A549 (cell line): ENCODE measurements around the gene VBP1. TPM values are rescaled to one million over a fixed set of nuclear protein-coding genes. Genes with fewer than 3 reads are reported as not detected.

Source experiments
- ATAC-seq, 2 experiments: fragments of 200-7000 bp in 1 of 2; fragments of >200 bp in 1 of 2; cut with Nextera tagmentation in 1 of 2; cut with Tn5 transposase in 1 of 2; 3 replicates each; pipeline versions ENCODE4 v1.8.0 to v1.9.1; 2018 to 2020; ENCODE audit warnings: mild to moderate bottlenecking in 1 of 2, moderate library complexity in 1 of 2
- CTCF ChIA-PET: fragments of 300-600 bp; sonication (Branson Sonifier 250); formaldehyde crosslinking; extraction: SDS; loops from one replicate; lab custom pipeline; 2021; ENCODE audit warnings: antibody characterized with exemption, inconsistent platforms; lab: Yijun Ruan, JAX
- POLR2A ChIA-PET: fragments of 350-600 bp; formaldehyde crosslinking; extraction: SDS; loops from one replicate; lab custom pipeline; 2021; ENCODE audit warnings: antibody characterized with exemption, inconsistent platforms; lab: Yijun Ruan, JAX
- DNase-seq, 2 experiments: peaks; one replicate each; pipeline versions ENCODE4 v3.0.0 to v3.0.0-alpha.2; 2011 to 2016; ENCODE audit warnings: low read depth in 1 of 2, low spot score in 1 of 2
- FAIRE-seq: peaks from 2 replicates; lab custom pipeline; 2011; peaks lifted over from hg19 to GRCh38; lab: Jason Lieb, UNC
- H3K27ac ChIP-seq, 2 experiments: fragments of >200 bp; sonication (Bioruptor Twin); formaldehyde crosslinking; 3 replicates each; pipeline ENCODE4 v1.5.1; 2016 to 2017
- H3K4me1 ChIP-seq: fragments of >200 bp; sonication (Bioruptor Twin); formaldehyde crosslinking; 3 replicates; pipeline ENCODE4 v1.6.1; 2016
- H3K4me2 ChIP-seq: fragments of >200 bp; sonication (Bioruptor Twin); formaldehyde crosslinking; 3 replicates; pipeline ENCODE4 v1.6.1; 2016
- H3K4me3 ChIP-seq: fragments of >200 bp; sonication (Bioruptor Twin); formaldehyde crosslinking; 3 replicates; pipeline ENCODE4 v1.5.1; 2016
- H3K9me3 ChIP-seq: fragments of >200 bp; sonication (Bioruptor Twin); formaldehyde crosslinking; 3 replicates; pipeline ENCODE4 v1.6.1; 2016
- CEBPB ChIP-seq, 2 experiments: fragments of >200 bp in 1 of 2; sonication (Bioruptor Twin) in 1 of 2; formaldehyde crosslinking in 1 of 2; IDR thresholded peaks; 2 replicates each; pipeline ENCODE4 v1.6.1; 2012 to 2016
- CHD2 ChIP-seq: fragments of 150-350 bp; IDR thresholded peaks from 2 replicates; pipeline ENCODE4 v1.6.1; 2014; ENCODE audit warnings: low read length; ENCODE audit not compliant: partially characterized antibody
- CTCF ChIP-seq: fragments of >200 bp; sonication (Bioruptor Twin); formaldehyde crosslinking; IDR thresholded peaks from 3 replicates; pipeline ENCODE4 v1.5.1; 2016
- E2F6 ChIP-seq: IDR thresholded peaks from 2 replicates; pipeline ENCODE4 v1.6.1; 2012; ENCODE audit warnings: low read depth, borderline replicate concordance
- EHF ChIP-seq: fragments of 250-450 bp; sonication (Bioruptor Pico); IDR thresholded peaks from 2 replicates; pipeline ENCODE4 v1.5.0; 2020; ENCODE audit warnings: mild to moderate bottlenecking
- ELK1 ChIP-seq: fragments of 150-350 bp; IDR thresholded peaks from 2 replicates; pipeline ENCODE4 v1.6.1; 2014; ENCODE audit warnings: low read depth, mild to moderate bottlenecking, low read length
- HDAC2 ChIP-seq: fragments of 200-600 bp; sonication (generic); IDR thresholded peaks from 2 replicates; pipeline ENCODE4 v1.6.1; 2016
- HMGXB4 ChIP-seq: fragments of 250-450 bp; sonication (Bioruptor Pico); IDR thresholded peaks from 2 replicates; pipeline ENCODE4 v1.5.0; 2021; ENCODE audit warnings: mild to moderate bottlenecking, moderate library complexity, borderline replicate concordance
- HOXB5 ChIP-seq: fragments of 250-450 bp; sonication (Bioruptor Pico); IDR thresholded peaks from 2 replicates; pipeline ENCODE4 v1.5.0; 2020; ENCODE audit warnings: mild to moderate bottlenecking, moderate library complexity
- JUN ChIP-seq, 2 experiments: fragments of >200 bp; sonication (Bioruptor Twin); formaldehyde crosslinking; IDR thresholded peaks; 2 replicates in 1 of 2; 3 replicates in 1 of 2; pipeline ENCODE4 v1.6.1; 2016 to 2017
- KDM5A ChIP-seq: fragments of 200-600 bp; sonication (generic); IDR thresholded peaks from 2 replicates; pipeline ENCODE4 v1.6.1; 2016; ENCODE audit warnings: antibody characterized with exemption, mild to moderate bottlenecking
- NFE2L2 ChIP-seq: fragments of 150-350 bp; conservative IDR thresholded peaks from 2 replicates; pipeline ENCODE4 v1.6.1; 2014; ENCODE audit warnings: low read length
- NPAS2 ChIP-seq: fragments of 250-450 bp; sonication (Bioruptor Pico); IDR thresholded peaks from 2 replicates; pipeline ENCODE4 v1.8.0; 2022; ENCODE audit warnings: mild to moderate bottlenecking, moderate library complexity, borderline replicate concordance
- PBX3 ChIP-seq: IDR thresholded peaks from 2 replicates; pipeline ENCODE4 v1.6.1; 2012
- POLR2A ChIP-seq: IDR thresholded peaks from 2 replicates; pipeline ENCODE4 v1.6.1; 2012; ENCODE audit warnings: mild to moderate bottlenecking, low read length
- RAD21 ChIP-seq, 2 experiments: fragments of >200 bp in 1 of 2; sonication (Bioruptor Twin) in 1 of 2; formaldehyde crosslinking in 1 of 2; IDR thresholded peaks in 1 of 2; conservative IDR thresholded peaks in 1 of 2; 2 replicates in 1 of 2; 3 replicates in 1 of 2; pipeline ENCODE4 v1.6.1; 2012 to 2018; ENCODE audit warnings: inconsistent platforms in 1 of 2
- RCOR1 ChIP-seq: fragments of 150-350 bp; IDR thresholded peaks from 2 replicates; pipeline ENCODE4 v1.6.1; 2014; ENCODE audit warnings: antibody characterized with exemption, low read length, low read depth
- RNF2 ChIP-seq: fragments of 200-600 bp; sonication (generic); IDR thresholded peaks from 2 replicates; pipeline ENCODE4 v1.6.1; 2016; ENCODE audit warnings: low read depth, mild to moderate bottlenecking, antibody characterized with exemption, moderate library complexity, borderline replicate concordance
- SREBF2 ChIP-seq: fragments of 450-650 bp; IDR thresholded peaks from 2 replicates; pipeline ENCODE4 v1.6.1; 2014; ENCODE audit warnings: mild to moderate bottlenecking, moderate library complexity
- ZSCAN20 ChIP-seq: fragments of 250-450 bp; sonication (Bioruptor Pico); IDR thresholded peaks from 2 replicates; pipeline ENCODE4 v1.8.0; 2022; ENCODE audit warnings: mild to moderate bottlenecking, moderate library complexity
- WGBS: methylation state at CpG from one replicate; pipeline ENCODE4 v1.1.6; 2017; ENCODE audit errors: missing lambda C conversion rate; 5-methylcytosine and 5-hydroxymethylcytosine counted together
- polyA plus RNA-seq, 4 experiments: library from polyadenylated mRNA; depleted of rRNA in 3 of 4; stranded (reverse); fragments of >200 nt; fragmentation: RNase III in 1 of 4; extraction: RNeasy Plus Mini Kit Qiagen cat#74134 plus additional on column Dnase treatment in 1 of 4; gene quantifications; 2 replicates in 3 of 4; 3 replicates in 1 of 4; pipeline ENCODE4 v1.2.3, GENCODE V29; 2011 to 2017

VBP1 gene
- polyA plus RNA-seq, 2 of the 4 experiments (the other 2 are of a cell fraction), result 74.3 to 105 TPM

GRCh38 chrX:155247497-155247896 lies 31.2 kb downstream of the VBP1 start:
- ATAC-seq, result no peak
- Histone ChIP-seq H3K27ac (no peak overlapping the region), H3K4me3 (no peak overlapping the region), H3K9me3 (no peaks in the 10 kb centered on the region), H3K4me1 (no peaks in the 10 kb centered on the region), H3K4me2 (no peak overlapping the region)
- 65% methylated on average over 4 of the region's 4 CpGs for WGBS
- ChIA-PET POLR2A (no interaction called here), CTCF (no interaction called here)
- FAIRE-seq, result no peak
- TF ChIP-seq JUN (IDR thresholded peaks at IDR 0.05), result no peak
- no peak for TF ChIP-seq EHF
- TF ChIP-seq RNF2, result no peak
- no peak for TF ChIP-seq SREBF2
- TF ChIP-seq CEBPB (IDR thresholded peaks at IDR 0.05), result no peak
- TF ChIP-seq NFE2L2, result no peak
- TF ChIP-seq PBX3, result no peak
- no peak for TF ChIP-seq HDAC2
- DNase-seq, result no peak

- H3K27ac ChIP-seq, result no peak overlapping the region
- no peak for FAIRE-seq
- H3K4me1 ChIP-seq, result no peaks in the 10 kb centered on the region
- TF ChIP-seq POLR2A (no peak), CTCF (no peak), CEBPB (IDR thresholded peaks at IDR 0.05) (no peak), ELK1 (no peak), KDM5A (no peak), ZSCAN20 (no peak), NPAS2 (CRISPR knock-in tag) (no peak), SREBF2 (no peak), RCOR1 (no peak), HOXB5 (CRISPR knock-in tag) (no peak), CHD2 (no peak), E2F6 (no peak), RAD21 (conservative IDR thresholded peaks at IDR 0.05 in 1 of 2, IDR thresholded peaks at IDR 0.05 in 1 of 2) (no peak), EHF (no peak), HMGXB4 (CRISPR knock-in tag) (no peak)
- TF ChIP-seq, all 56 proteins: peak for 0
- ChIA-PET POLR2A (no interaction called here), CTCF (no interaction called here)
- Histone ChIP-seq H3K9me3 (no peaks in the 10 kb centered on the region), H3K4me2 (no peak overlapping the region), H3K4me3 (no peak overlapping the region)
- ATAC-seq (no peak), DNase-seq (no peak)
- WGBS, result 75% methylated on average over 1 of the region's 1 CpG
Observed at GRCh38 chrX:155251391-155251790, 35.1 kb downstream of the VBP1 start.
